Measurements from ENCODE around the gene HOMER2. TPM values are rescaled to one million over a fixed set of nuclear protein-coding genes. Genes with fewer than 3 reads are reported as not detected.

The HOMER2 gene
- total RNA-seq, 2 donors from 2014 or later, result 2.3 to 5.8 TPM

Other genes with a start within 250 kb of the HOMER2 start
- under 1 TPM; 0.10 TPM for gene AP3B2, start 242.8 kb downstream of the HOMER2 start, total RNA-seq
- gene FSD2, start 146.7 kb downstream of the HOMER2 start, total RNA-seq, result not detected
- gene WHAMM, start 143.1 kb downstream of the HOMER2 start, total RNA-seq, result 10 to 100 TPM; 91.2 to 99.7 TPM
- 10 to 100 TPM; 16.4 to 24.2 TPM for gene RAMAC, start 33.5 kb upstream of the HOMER2 start, total RNA-seq
- gene C15orf40, start 58.9 kb upstream of the HOMER2 start, total RNA-seq, result 10 to 100 TPM; 12.9 to 13.9 TPM
- 10 to 100 TPM; 37.6 to 45.3 TPM for gene BTBD1, start 114.5 kb upstream of the HOMER2 start, total RNA-seq
- gene TM6SF1, start 154.9 kb upstream of the HOMER2 start, total RNA-seq, result 1 to 10 TPM in 1 of 2 donors, under 1 TPM in 1; 0.85 to 4.3 TPM

All from T-helper 17 cell (primary cell).